KMS-11 (cell line): ENCODE data around the gene CELF5.

ENCODE experiments used
- H2AFZ ChIP-seq: fragments of 200-600 bp; sonication (generic); 2 replicates; pipeline ENCODE4 v1.6.1; 2016; ENCODE audit warnings: antibody characterized with exemption, mixed run types, low read depth
- H3K27ac ChIP-seq: fragments of 200-600 bp; sonication (generic); 2 replicates; pipeline ENCODE4 v1.6.1; 2016; ENCODE audit warnings: mild to moderate bottlenecking, mixed run types
- H3K27me3 ChIP-seq: fragments of 200-600 bp; sonication (generic); 2 replicates; pipeline ENCODE4 v1.6.1; 2017; ENCODE audit warnings: mild to moderate bottlenecking, low read depth, mixed run types, moderate library complexity; ENCODE audit not compliant: insufficient read depth
- H3K36me3 ChIP-seq: fragments of 200-600 bp; sonication (generic); 2 replicates; pipeline ENCODE4 v1.6.1; 2017; ENCODE audit warnings: mild to moderate bottlenecking, mixed run types; ENCODE audit not compliant: insufficient read depth
- H3K4me1 ChIP-seq: fragments of 200-600 bp; sonication (generic); 2 replicates; pipeline ENCODE4 v1.6.1; 2016; ENCODE audit warnings: mild to moderate bottlenecking, low read depth, mixed run types; ENCODE audit not compliant: poor library complexity, severe bottlenecking
- H3K4me2 ChIP-seq: fragments of 200-600 bp; sonication (generic); 2 replicates; pipeline ENCODE4 v1.7.0; 2016; ENCODE audit warnings: mild to moderate bottlenecking, mixed run types
- H3K4me3 ChIP-seq: fragments of 200-600 bp; sonication (generic); IDR thresholded peaks from 2 replicates; pipeline ENCODE4 v1.6.1; 2017; ENCODE audit warnings: low read depth, low read length, mixed read lengths; ENCODE audit not compliant: insufficient read depth
- H3K79me2 ChIP-seq: fragments of 200-600 bp; sonication (generic); 2 replicates; pipeline ENCODE4 v1.6.1; 2016; ENCODE audit warnings: low read depth, mixed run types; ENCODE audit not compliant: insufficient read depth
- H3K9ac ChIP-seq: fragments of 200-600 bp; sonication (generic); 2 replicates; pipeline ENCODE4 v1.6.1; 2016; ENCODE audit warnings: mild to moderate bottlenecking, mixed run types
- H4K20me1 ChIP-seq: fragments of 200-600 bp; sonication (generic); 2 replicates; pipeline ENCODE4 v1.6.1; 2016; ENCODE audit warnings: mild to moderate bottlenecking, mixed run types; ENCODE audit not compliant: insufficient read depth
- TF ChIP-seq, protein P1 (sequence below): fragments of 200-600 bp; sonication (generic); conservative IDR thresholded peaks from 2 replicates; pipeline ENCODE4 v1.6.1; 2017; ENCODE audit warnings: low read depth, mild to moderate bottlenecking, antibody characterized with exemption, low read length, moderate library complexity, mixed read lengths

CELF5 gene

DNA sequence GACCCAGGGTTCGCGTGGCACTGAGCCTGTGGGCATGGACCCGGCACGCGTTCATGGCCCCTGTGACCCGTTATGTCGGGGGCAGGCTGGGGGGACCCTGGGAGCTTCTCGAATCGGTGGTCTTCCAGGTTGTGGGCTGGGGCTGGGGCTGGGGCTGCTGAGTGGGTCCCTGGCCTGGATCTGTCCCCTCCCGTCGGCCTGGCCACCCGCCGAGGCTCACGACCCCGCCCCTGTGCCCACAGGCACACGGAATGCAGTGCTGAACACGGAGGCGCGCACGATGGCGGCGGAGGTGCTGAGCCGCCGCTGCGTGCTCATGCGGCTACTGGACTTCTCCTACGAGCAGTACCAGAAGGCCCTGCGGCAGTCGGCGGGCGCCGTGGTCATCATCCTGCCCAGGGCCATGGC, 32.2 kb upstream of the CELF5 start:
- H2AFZ ChIP-seq: no peak overlapping the region
- H3K27me3 ChIP-seq: no peaks in the 10 kb centered on the region
- no peak overlapping the region for H3K27ac ChIP-seq
- peaks cover 42% of the 10 kb centered on the region for H3K79me2 ChIP-seq
- H4K20me1 ChIP-seq: no peaks in the 10 kb centered on the region
- TF ChIP-seq, protein P1, sequence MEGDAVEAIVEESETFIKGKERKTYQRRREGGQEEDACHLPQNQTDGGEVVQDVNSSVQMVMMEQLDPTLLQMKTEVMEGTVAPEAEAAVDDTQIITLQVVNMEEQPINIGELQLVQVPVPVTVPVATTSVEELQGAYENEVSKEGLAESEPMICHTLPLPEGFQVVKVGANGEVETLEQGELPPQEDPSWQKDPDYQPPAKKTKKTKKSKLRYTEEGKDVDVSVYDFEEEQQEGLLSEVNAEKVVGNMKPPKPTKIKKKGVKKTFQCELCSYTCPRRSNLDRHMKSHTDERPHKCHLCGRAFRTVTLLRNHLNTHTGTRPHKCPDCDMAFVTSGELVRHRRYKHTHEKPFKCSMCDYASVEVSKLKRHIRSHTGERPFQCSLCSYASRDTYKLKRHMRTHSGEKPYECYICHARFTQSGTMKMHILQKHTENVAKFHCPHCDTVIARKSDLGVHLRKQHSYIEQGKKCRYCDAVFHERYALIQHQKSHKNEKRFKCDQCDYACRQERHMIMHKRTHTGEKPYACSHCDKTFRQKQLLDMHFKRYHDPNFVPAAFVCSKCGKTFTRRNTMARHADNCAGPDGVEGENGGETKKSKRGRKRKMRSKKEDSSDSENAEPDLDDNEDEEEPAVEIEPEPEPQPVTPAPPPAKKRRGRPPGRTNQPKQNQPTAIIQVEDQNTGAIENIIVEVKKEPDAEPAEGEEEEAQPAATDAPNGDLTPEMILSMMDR: no peak
- no peak overlapping the region for H3K4me2 ChIP-seq
- no peaks in the 10 kb centered on the region for H3K36me3 ChIP-seq
- no peak overlapping the region for H3K4me3 ChIP-seq
- no peak overlapping the region for H3K9ac ChIP-seq
- peaks cover 5% of the 10 kb centered on the region for H3K4me1 ChIP-seq

DNA sequence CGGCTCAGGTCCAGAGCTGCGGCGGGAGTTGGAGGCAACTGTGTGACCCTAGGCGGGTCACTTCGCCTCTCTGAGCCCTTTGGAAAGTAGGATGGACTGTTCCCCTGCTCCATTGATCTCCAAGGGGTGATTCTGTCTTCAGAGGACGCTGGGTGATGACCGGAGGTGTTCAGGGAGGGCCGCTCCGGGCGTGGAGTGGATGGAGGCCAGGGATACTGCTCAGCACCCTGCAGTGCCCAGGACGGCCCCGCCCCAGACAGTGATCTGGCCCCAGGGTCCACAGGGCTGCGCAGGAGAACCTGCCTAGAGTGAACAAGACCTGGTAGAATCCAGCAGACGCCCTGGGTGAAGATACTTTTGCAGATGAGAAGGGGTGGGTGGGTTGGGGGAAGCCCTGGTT, 31.8 kb upstream of the CELF5 start:
- Histone ChIP-seq H3K4me2 (no peak overlapping the region), H3K27me3 (no peaks in the 10 kb centered on the region), H4K20me1 (no peaks in the 10 kb centered on the region), H2AFZ (no peak overlapping the region), H3K27ac (no peak overlapping the region), H3K4me3 (no peak overlapping the region), H3K79me2 (peaks cover 38% of the 10 kb centered on the region), H3K4me1 (peaks cover under 1% of the 10 kb centered on the region), H3K36me3 (no peaks in the 10 kb centered on the region), H3K9ac (no peak overlapping the region)
- TF ChIP-seq, protein P1: no peak

DNA sequence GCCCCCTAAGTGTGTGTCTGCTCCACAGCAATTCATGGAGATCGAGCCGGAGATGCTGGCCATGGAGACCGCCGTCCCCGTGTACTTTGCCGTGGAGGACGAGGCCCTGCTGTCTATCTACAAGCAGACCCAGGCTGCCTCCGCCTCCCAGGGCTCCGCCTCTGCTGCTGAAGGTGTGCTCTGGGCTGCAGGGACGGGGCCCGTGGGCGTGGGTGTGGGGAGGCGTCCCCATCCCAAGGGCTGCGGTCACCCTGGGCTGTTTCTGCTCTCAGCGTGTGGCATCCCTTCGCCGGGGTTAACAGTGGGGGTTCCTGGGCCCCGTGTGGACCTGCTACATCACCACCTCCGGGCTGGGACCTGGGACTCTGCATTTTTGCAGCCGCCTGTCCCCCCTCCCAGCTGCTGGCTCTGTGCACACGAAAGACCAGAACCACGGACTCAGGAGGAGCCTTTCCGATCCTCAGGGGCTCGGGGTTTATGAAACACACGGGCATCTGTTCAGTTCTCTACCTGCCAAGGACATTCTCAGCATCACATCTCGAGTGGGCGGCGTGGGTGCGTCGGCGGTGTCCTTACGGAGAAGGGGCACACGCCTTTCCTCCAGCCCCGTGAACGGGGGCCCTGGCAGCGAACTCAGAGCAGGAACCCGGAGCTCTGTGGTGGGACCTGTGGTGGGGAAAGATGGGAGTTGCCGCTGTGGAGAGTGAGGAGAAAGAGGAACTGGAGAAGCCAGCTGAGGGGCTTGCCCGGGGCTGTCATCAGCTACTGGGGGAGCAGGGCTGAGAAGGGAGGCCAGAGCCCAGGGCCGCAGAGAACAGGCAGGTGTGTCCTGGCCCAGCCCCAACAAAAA, 31.0 kb upstream of the CELF5 start:
- Histone ChIP-seq H3K4me2 (no peak overlapping the region), H3K4me3 (no peak overlapping the region), H3K4me1 (no peaks in the 10 kb centered on the region), H2AFZ (no peak overlapping the region), H3K27ac (no peak overlapping the region), H4K20me1 (no peaks in the 10 kb centered on the region), H3K9ac (no peak overlapping the region), H3K27me3 (no peaks in the 10 kb centered on the region), H3K36me3 (no peaks in the 10 kb centered on the region), H3K79me2 (peaks cover 30% of the 10 kb centered on the region)
- TF ChIP-seq, protein P1: no peak

DNA sequence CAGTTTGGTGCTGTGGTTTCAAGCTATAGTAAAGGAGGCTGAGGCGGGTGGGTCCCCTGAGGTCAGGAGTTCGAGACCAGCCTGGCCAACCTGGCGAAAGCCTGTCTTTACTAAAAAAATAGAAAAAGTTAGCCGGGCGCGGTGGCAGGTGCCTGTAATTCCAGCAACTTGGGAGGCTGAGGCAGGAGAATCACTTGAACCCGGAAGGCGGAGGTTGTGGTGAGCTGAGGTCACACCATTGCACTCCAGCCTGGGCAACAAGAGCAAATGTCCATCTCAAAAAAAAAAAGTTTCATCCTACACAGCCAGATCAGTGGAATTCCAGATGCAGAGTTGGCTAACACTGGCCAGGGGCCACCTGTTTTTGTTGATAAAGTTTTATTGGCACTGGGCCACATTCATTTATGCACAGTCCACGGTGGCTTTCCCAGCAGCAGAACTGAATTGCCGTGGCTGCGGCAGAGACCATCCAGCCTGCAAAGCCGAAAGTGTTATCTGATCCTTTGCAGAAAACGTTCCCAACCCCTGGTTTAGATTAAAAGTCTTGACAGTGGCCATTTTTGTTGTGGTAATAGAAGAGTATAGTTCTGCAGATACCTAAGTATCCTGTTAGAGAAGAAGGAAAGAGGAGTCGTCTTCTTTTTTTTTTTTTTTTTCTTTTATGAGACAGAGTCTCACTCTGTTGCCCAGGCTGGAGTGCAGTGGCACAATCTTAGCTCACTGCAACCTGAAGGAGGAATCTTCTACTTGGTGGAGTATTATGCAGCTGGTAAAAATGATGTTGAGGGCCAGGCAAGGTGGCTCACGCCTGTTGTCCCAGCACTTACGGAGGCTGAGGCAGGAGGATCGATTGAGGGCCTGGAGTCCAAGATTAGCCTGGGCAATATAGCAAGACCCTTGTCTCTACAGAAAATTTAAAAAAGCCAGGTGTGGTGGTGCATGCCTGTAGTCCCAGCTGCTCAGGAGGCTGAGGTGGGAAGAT, 30.1 kb upstream of the CELF5 start:
- Histone ChIP-seq H3K36me3 (no peaks in the 10 kb centered on the region), H3K79me2 (peaks cover 21% of the 10 kb centered on the region), H3K9ac (no peak overlapping the region), H3K27ac (no peak overlapping the region), H2AFZ (no peak overlapping the region), H4K20me1 (no peaks in the 10 kb centered on the region), H3K4me3 (no peak overlapping the region), H3K4me1 (no peaks in the 10 kb centered on the region), H3K27me3 (no peaks in the 10 kb centered on the region), H3K4me2 (no peak overlapping the region)
- TF ChIP-seq, protein P1: no peak
